ENCODE data around the gene KLHL29.

DNA sequence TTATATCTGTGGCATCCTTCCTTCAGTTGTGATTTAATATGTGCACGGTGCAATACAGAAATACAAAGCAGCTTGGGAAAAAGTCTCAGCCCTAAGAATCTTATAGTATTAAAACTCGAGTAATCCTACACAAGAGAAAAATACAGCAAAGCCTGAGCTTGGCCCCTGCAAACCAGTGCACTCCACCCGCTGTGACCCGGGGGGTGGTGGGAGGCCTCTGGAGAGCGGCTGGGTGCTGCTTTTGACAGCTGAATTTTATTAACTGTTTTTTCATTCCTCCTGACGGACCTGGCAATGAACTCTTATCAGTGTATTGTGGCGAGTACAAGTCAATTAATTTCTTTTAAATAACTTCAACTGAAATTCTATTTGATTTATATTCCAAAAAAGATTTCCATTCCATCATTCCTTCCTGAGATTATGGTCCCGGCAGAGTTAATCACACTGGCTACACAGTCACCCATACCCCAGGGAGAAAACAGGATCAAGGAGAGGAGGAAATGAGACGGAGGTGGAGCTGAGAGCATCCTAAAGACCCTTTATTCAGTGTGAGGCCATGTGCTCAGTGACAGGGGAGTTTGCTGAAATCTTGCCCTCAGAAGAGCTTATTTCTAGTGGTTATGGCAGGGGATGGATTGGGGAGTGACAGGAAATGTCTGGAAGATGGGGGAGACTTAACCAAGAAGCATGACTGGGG, 124.8 kb downstream of the KLHL29 start:
- TF ChIP-seq CTCF (IDR thresholded peaks at IDR 0.05; ENCODE audit: low read depth, low read length, missing input control) (no peak), SP1 (IDR thresholded peaks at IDR 0.05) (no peak), FOXA2 (IDR thresholded peaks at IDR 0.05) (no peak), JUND (IDR thresholded peaks at IDR 0.05) (no peak), RAD21 (IDR thresholded peaks at IDR 0.05) (no peak), MAX (IDR thresholded peaks at IDR 0.05) (no peak), TAF1 (conservative IDR thresholded peaks at IDR 0.05) (no peak), EGR1 (IDR thresholded peaks at IDR 0.05; ENCODE audit: low read depth in 2 of 2) (no peak), HNF4A (conservative IDR thresholded peaks at IDR 0.05) (no peak), RXRA (IDR thresholded peaks at IDR 0.05) (no peak)
- TF ChIP-seq, protein P1, sequence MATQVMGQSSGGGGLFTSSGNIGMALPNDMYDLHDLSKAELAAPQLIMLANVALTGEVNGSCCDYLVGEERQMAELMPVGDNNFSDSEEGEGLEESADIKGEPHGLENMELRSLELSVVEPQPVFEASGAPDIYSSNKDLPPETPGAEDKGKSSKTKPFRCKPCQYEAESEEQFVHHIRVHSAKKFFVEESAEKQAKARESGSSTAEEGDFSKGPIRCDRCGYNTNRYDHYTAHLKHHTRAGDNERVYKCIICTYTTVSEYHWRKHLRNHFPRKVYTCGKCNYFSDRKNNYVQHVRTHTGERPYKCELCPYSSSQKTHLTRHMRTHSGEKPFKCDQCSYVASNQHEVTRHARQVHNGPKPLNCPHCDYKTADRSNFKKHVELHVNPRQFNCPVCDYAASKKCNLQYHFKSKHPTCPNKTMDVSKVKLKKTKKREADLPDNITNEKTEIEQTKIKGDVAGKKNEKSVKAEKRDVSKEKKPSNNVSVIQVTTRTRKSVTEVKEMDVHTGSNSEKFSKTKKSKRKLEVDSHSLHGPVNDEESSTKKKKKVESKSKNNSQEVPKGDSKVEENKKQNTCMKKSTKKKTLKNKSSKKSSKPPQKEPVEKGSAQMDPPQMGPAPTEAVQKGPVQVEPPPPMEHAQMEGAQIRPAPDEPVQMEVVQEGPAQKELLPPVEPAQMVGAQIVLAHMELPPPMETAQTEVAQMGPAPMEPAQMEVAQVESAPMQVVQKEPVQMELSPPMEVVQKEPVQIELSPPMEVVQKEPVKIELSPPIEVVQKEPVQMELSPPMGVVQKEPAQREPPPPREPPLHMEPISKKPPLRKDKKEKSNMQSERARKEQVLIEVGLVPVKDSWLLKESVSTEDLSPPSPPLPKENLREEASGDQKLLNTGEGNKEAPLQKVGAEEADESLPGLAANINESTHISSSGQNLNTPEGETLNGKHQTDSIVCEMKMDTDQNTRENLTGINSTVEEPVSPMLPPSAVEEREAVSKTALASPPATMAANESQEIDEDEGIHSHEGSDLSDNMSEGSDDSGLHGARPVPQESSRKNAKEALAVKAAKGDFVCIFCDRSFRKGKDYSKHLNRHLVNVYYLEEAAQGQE (IDR thresholded peaks at IDR 0.05): no peak

All from liver (tissue), 3 donors.